ENCODE measurements around the gene BLVRA. TPM values are rescaled to one million over a fixed set of nuclear protein-coding genes. Genes with fewer than 3 reads are reported as not detected.
"Not testable (repeated sequence)": the region's sequence is repeated elsewhere in the genome, so short reads cannot be mapped to it uniquely, and the experiment has no call there.

Gene BLVRA
- total and polyA plus RNA-seq, 2 experiments from 2014 or later: 21.0 to 34.2 TPM

- H2AFZ ChIP-seq: peak overlapping the region; percentile 92
- WGBS (ENCODE audit: low lambda C conversion rate, missing lambda C conversion rate): 25% methylated on average over 4 of the region's 4 CpGs
- H3K4me1 ChIP-seq (ENCODE audit: insufficient read depth): peaks cover 18% of the 10 kb centered on the region
- no peaks in the 10 kb centered on the region for H3K9me2 ChIP-seq (replicated peaks; ENCODE audit: insufficient read depth)
- peak overlapping the region; percentile 78 for H3K4me2 ChIP-seq
- TF ChIP-seq CTCF (IDR thresholded peaks at IDR 0.05; ENCODE audit: poor library complexity) (no peak), EZH2phosphoT487 (IDR thresholded peaks at IDR 0.05; ENCODE audit: low read depth, severe bottlenecking, unreplicated experiment) (no peak), EZH2 (IDR thresholded peaks at IDR 0.05; ENCODE audit: borderline replicate concordance) (no peak)
- H3K36me3 ChIP-seq (replicated peaks; ENCODE audit: insufficient read depth, low read depth): no peaks in the 10 kb centered on the region
- no peaks in the 10 kb centered on the region for H4K20me1 ChIP-seq (ENCODE audit: insufficient read depth, poor library complexity, severe bottlenecking)
- H3K27me3 ChIP-seq: no peaks in the 10 kb centered on the region
- peaks cover 47% of the 10 kb centered on the region for H3K79me2 ChIP-seq
- no peaks in the 10 kb centered on the region for H3K9me3 ChIP-seq (ENCODE audit: low read depth)
- peak overlapping the region; percentile 80 for H3K4me3 ChIP-seq
- H3K27ac ChIP-seq: peak overlapping the region; percentile 88
- DNase-seq (ENCODE audit: low spot score): no peak
Observed at GRCh38 chr7:43729924-43730248, 28.6 kb upstream of the BLVRA start.

GRCh38 chr7:43731494-43731893 lies 27.0 kb upstream of the BLVRA start:
- H3K4me3 ChIP-seq; H3K9me3 ChIP-seq (ENCODE audit: low read depth); DNase-seq (ENCODE audit: low spot score); H2AFZ ChIP-seq; H3K9me2 ChIP-seq (replicated peaks; ENCODE audit: insufficient read depth); H4K20me1 ChIP-seq (ENCODE audit: insufficient read depth, poor library complexity, severe bottlenecking); H3K27me3 ChIP-seq; H3K36me3 ChIP-seq (replicated peaks; ENCODE audit: insufficient read depth, low read depth); H3K4me2 ChIP-seq; H3K27ac ChIP-seq: not testable (repeated sequence)
- WGBS (ENCODE audit: low lambda C conversion rate, missing lambda C conversion rate): 83% methylated on average over 3 of the region's 3 CpGs
- Histone ChIP-seq H3K79me2 (peaks cover 31% of the 10 kb centered on the region), H3K4me1 (ENCODE audit: insufficient read depth) (peaks cover 16% of the 10 kb centered on the region)

GRCh38 chr7:43734575-43735332 lies 23.7 kb upstream of the BLVRA start:
- not testable (repeated sequence) for H3K27ac ChIP-seq; H3K4me2 ChIP-seq; H3K79me2 ChIP-seq; H3K4me1 ChIP-seq (ENCODE audit: insufficient read depth); H3K4me3 ChIP-seq; H3K36me3 ChIP-seq (replicated peaks; ENCODE audit: insufficient read depth, low read depth); DNase-seq (ENCODE audit: low spot score); H3K9me3 ChIP-seq (ENCODE audit: low read depth); H4K20me1 ChIP-seq (ENCODE audit: insufficient read depth, poor library complexity, severe bottlenecking); H3K9me2 ChIP-seq (replicated peaks; ENCODE audit: insufficient read depth); H3K27me3 ChIP-seq
- peak overlapping the region; percentile 8 for H2AFZ ChIP-seq
- 59% methylated on average over 18 of the region's 18 CpGs for WGBS (ENCODE audit: low lambda C conversion rate, missing lambda C conversion rate)

- H2AFZ ChIP-seq: no peak overlapping the region
- H3K9me3 ChIP-seq (ENCODE audit: low read depth): no peaks in the 10 kb centered on the region
- H4K20me1 ChIP-seq (ENCODE audit: insufficient read depth, poor library complexity, severe bottlenecking): no peaks in the 10 kb centered on the region
- no peaks in the 10 kb centered on the region for H3K9me2 ChIP-seq (replicated peaks; ENCODE audit: insufficient read depth)
- DNase-seq (ENCODE audit: low spot score): no peak
- no peak overlapping the region for H3K4me2 ChIP-seq
- peaks cover 1% of the 10 kb centered on the region for H3K4me1 ChIP-seq (ENCODE audit: insufficient read depth)
- H3K27me3 ChIP-seq: no peaks in the 10 kb centered on the region
- TF ChIP-seq CTCF (IDR thresholded peaks at IDR 0.05; ENCODE audit: poor library complexity): no peak
- no peak for TF ChIP-seq EZH2phosphoT487 (IDR thresholded peaks at IDR 0.05; ENCODE audit: low read depth, severe bottlenecking, unreplicated experiment)
- TF ChIP-seq EZH2 (IDR thresholded peaks at IDR 0.05; ENCODE audit: borderline replicate concordance): no peak
- no peak overlapping the region for H3K4me3 ChIP-seq
- no peaks in the 10 kb centered on the region for H3K36me3 ChIP-seq (replicated peaks; ENCODE audit: insufficient read depth, low read depth)
- peak overlapping the region; percentile 4 for H3K27ac ChIP-seq
- H3K79me2 ChIP-seq: peaks cover 2% of the 10 kb centered on the region
- 100% methylated on average over 1 of the region's 1 CpG for WGBS (ENCODE audit: low lambda C conversion rate, missing lambda C conversion rate)
Observed at GRCh38 chr7:43735403-43735801, 23.1 kb upstream of the BLVRA start.

All from hepatocyte (in vitro differentiated cells).